NCI-H2196 treated with DMSO at 0.1 percent for 48 hours (cell line): ENCODE measurements around the gene RFX8.

Experiments used
- DNase-seq: peaks from one replicate; lab custom pipeline; 2025; ENCODE audit not compliant: unreplicated experiment; lab: John Stamatoyannopoulos, UW

Gene RFX8

GRCh38 chr2:101386599-101387150 lies 88.2 kb downstream of the RFX8 start:
- no peak for DNase-seq

- DNase-seq: no peak
These were observed 91.8 kb downstream of the RFX8 start for GRCh38 chr2:101383016-101383541.

DNA sequence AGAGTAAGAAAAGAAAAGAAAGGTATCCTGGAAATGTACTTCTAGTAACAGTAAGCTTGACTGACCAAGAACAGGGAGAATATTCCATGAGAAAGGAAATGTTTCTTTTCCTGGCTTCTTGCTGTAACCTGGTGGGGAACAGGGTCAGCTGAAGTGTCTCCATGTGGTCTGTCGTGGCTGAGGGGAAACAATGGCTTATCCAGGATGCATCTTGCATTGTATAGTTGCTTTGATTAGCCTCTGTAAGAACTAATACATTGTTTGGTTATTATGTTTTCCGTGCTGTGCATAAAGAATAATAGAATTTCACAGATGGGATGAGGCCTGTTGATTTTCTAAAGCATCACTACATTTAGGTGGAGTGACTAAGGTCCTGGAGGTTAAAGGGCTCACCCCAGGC lies 92.5 kb downstream of the RFX8 start:
- no peak for DNase-seq

DNA sequence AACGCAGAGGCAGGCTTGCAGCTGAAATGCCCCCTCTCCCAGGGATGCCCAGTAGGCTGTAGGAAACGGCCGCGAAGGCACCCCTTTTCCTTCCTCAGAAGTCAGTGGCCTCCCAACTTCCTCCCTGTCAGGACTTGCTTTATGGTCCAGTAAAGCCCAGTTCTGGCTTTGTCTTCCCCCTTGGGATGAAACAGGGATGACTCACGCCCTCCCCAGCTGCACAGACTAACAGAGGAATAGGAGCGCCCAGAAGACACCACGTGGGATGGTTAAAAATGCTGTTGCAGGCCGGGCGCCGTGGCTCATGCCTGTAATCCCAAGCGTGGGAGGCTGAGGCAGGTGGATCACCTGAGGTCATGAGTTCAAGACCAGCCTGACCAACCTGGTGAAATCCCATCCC lies 94.5 kb downstream of the RFX8 start:
- DNase-seq: no peak

- no peak for DNase-seq
These were observed 95.8 kb downstream of the RFX8 start for GRCh38 chr2:101379091-101379490.

DNA sequence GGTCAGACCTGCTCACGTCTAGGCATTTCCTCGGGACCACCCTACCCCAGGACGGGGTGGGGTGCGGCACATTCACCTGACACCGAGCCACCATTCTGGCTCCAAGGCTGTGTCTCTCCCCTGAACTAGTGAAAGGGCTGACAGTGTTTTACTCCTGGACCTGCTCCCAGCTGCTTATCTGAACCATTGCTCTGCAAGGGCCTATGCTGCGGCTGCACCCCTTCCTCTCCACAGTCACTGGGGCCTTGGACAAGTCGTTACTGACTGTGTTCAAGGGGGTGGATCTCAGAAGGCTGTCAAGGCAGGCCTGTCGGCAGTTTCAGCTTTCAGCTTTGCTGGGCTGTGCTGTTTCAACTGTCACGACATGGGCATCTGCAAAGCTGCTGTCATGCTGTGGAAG lies 99.3 kb downstream of the RFX8 start:
- no peak for DNase-seq

DNA sequence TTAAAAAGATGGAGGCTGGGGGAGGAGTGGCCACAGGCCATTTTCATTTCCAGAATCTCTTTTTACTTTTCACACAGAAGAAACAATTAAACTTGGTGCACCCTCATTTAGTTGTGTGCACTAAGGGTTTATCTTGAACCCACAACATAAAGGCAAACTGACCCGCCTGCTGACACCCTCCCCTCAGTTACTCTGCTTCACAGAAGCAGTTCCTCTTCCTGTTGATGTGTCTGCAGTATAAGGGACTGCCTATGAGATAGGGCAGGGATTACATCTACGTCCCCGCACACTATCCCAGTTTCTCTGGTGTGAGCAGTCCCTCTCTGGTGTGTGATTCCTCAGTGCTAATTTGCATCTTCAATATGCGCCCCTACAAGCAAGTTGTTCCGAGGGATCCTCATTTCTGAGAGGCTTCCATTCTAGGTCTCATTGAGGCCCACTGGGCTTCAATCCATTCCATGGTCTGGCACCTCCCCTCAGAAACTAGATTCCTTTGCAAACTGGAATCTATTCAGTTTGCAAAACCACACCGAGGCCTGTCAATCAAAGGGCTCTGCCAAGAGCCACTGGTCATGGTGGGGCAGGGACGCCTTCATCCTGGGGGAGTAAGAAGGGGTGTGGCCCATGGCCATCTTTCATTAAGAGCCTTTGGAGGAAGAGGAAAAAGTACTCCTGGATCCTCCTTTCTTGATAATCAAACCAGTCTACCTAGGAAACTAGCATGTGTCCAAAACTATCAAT lies 99.9 kb downstream of the RFX8 start:
- no peak for DNase-seq

- no peak for DNase-seq
These were observed 102.1 kb downstream of the RFX8 start for GRCh38 chr2:101372792-101373191.

DNA sequence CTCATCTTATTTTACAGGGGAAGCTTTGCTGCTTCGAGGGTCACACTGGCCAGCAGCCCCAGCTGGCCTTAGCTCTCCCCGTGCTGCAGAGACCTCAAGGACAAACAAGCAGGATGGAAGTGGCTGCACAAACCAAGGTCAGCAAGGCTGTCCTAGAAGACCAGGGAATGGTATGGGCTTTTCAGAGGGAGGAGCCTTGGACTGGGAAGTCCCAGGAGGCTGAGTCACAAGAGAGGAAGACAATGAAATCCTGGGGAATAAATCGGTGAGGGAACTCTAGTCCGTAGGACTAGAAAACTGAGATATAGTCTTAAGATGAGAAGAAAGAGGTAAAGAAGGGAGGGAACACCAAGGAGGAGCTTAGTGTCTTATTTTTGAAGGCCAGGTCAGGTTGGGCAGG lies 103.3 kb downstream of the RFX8 start:
- DNase-seq: no peak

GRCh38 chr2:101369100-101369499 lies 105.8 kb downstream of the RFX8 start:
- DNase-seq: no peak

GRCh38 chr2:101368376-101368775 lies 106.5 kb downstream of the RFX8 start:
- DNase-seq: no peak

DNA sequence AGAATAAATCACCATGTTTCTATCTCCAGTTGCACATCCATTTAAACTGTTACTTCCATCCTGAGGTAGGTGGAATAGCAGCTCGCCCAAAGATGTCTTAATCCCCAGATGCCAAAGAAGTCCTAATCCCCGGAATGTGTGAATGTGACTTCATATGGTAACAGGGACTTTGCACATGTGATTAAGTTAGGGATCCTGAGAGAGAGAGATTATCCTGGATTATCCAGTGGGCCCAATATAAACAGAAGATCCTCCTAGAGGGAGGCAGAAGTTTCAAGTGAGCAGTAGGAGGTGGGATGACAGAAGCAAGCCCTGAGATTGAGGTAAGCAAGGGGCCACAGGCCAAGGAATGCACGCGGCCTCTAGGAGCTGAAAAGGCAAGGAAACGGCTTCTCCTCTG lies 107.4 kb downstream of the RFX8 start:
- DNase-seq: no peak

GRCh38 chr2:101364878-101365277 lies 110.0 kb downstream of the RFX8 start:
- DNase-seq: no peak

DNA sequence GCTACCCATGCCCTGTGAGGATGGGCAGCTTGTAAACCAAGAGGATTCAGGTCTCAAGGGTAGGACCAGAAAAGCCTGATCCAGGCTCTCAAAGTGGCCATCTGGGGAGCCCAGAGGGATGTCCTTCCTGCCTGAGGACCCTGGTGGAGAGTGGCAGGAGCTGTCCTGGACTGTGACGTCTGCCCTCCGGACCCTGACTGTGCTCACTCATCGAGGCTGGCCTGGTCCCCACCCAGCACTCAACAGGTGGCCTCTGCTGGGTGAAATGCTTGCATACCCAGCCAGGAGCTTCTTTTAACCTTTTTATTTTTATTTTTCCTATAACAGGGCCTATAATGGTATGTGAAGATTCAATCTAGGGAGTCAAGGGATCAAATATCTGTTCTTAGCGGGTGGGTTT lies 112.1 kb downstream of the RFX8 start:
- no peak for DNase-seq

DNA sequence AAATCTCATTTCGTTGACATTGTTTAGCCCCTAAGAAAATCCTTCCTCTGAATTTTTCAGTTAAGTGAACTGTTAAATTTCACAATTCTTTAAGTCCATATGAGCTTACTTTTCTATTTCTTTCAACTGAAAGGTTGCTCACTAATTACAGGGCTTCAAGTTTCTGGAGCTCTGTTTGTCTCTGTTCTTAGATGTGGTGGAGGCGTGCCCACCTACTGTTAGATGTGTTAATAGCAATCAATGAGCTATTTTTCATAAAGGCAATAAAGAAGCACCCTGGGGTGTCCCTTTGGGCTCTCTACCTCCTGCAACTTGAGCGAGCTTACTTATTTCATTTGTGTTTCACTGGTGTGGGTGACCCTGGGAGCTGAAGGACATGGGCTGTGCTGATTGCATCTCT lies 112.6 kb downstream of the RFX8 start:
- no peak for DNase-seq

DNA sequence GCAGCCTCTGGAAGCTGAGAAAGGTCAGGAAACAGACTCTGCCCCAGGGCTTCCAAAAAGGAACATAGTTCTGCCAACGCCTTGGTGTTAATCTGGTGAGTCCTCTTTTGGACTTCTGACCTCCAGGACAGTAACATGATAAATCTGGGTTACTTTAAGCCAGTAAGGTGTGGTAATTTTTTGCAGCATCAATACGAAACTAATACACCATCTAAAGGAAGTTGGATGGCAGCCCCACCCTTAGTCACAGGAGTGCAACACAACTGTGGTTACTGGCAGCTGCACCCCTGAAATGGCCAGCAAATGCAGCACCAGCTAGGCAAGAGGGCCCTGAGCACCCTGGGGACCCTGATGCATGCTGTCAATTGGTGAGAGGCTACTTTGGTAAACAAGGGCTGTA lies 113.4 kb downstream of the RFX8 start:
- no peak for DNase-seq

DNA sequence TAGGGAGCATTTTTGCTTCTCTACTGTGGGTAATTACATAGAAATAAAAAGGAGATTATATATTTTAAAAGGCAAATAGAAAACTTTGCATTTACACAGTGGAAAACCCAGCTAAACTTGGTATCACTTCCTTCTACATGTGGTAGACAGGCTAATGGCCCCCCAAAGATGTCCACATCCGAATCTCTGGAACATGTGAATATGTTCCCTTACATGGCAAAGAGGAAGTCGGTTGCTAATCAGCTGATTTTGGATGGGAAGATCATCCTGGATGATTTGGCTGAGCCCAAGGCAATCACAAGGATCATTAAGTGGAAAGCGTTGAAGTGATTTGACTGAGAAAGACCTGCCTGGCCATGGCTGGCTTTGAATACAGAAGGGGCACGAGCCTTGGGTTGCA lies 113.8 kb downstream of the RFX8 start:
- DNase-seq: no peak

- no peak for DNase-seq
These were observed 114.7 kb downstream of the RFX8 start for GRCh38 chr2:101360232-101360631.

DNA sequence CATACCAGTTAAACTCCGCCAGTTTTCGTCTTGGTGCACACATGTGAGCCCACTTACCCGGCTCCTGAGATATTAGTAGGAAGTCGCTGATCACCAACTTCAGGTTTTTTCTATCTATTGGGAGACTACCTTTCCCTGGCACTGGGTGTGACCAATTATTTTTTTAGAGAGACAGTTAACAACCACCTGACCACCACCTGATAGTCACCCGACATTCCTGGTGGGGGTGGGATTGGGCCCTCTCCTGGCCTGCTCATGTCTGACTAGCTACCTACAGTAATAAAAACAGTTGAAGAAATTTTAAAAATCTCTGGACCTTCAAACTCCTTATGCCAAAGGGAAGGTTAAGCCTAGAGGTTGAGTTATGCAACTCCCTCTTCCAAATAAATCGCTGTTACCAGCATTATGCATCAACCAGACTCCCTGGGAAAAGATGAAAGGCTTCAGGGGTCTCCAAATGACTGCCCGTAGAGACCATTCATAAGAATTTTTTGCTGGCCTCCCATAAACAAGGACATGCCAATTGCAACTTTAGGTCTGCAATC lies 115.4 kb downstream of the RFX8 start:
- DNase-seq: no peak

DNA sequence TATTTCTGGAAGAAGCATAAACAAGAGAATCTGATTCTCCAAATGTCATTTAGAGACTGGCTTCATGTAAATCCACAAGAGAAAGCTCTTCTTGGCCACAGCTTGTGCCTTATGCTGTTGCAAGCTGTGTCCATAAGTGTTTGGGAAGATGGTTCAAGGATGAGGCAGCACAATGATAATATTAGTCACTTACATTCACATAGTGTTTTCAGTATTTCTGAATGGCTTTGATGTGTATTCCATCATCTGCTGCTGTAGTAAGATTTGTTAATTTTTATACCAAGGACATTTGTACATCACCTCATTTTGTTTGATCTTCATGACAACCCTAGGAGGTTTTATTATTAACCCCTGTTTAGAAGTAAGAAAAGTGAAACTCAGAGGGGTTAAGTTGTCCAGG lies 117.5 kb downstream of the RFX8 start:
- no peak for DNase-seq

DNA sequence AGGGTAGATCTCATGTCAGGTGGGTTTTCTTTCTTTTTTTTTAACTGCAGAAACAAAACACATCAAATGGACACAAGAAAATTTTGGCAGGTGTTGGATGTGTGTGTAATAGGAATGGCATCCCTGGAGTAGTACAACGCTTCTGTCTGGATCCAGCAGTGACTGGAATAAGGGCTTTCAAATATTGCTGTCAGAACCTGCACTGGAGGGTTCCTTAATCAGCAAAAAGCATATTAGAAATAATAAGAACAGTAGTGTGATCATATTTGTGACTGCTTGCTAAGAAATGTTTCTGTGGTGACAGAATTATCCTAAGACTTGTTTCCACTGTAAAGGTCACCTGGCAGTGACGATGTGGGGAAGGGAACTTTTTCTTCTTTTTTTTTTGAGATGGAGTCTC lies 118.4 kb downstream of the RFX8 start:
- no peak for DNase-seq

GRCh38 chr2:101356055-101356454 lies 118.9 kb downstream of the RFX8 start:
- no peak for DNase-seq
